GM18498 (cell line): ENCODE data around the gene SCMH1.
"Not testable (repeated sequence)": the region's sequence is repeated elsewhere in the genome, so short reads cannot be mapped to it uniquely, and the experiment has no call there.

Source experiments
- ATAC-seq: cut with Tn5 transposase; IDR thresholded peaks from one replicate; pipeline ENCODE4 v1.9.1; 2021; ENCODE audit warnings: mild to moderate bottlenecking, moderate library complexity; ENCODE audit not compliant: unreplicated experiment

SCMH1 gene

DNA sequence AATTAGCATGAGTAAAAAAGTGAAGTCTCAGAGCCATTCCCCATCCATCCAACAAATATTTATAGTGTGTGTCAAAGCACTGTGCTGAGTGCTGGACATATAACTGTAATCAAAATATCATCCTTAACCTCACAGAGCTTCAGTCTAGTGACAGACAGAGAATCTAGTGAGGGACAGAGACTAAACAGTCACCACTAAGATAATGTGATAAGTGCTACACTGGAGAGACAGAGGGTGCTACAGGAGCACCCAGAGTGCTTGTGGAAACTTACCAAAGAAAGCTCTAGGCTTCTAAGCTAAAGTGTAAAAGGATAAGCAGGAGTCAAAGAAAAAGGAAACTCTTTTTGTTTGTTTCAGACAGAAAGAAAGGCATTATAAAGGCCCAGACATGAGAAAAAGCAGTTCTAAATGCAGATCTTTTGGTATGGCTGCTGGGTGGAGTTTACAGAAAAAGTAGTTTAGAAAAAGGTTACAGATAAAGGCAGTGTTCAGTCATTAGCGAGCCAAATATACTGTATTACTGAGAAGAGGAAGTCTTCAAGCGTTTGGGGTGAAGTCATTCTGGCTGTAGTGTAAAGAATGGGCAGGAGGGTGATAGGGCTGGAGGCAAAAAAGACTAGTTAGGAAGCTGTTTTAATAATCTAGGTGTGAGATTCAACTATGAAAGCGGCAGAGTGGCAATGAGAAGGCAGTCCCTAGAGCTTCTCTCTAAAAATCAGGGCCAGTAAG is 83.8 kb downstream of the SCMH1 start:
- ATAC-seq = no peak

DNA sequence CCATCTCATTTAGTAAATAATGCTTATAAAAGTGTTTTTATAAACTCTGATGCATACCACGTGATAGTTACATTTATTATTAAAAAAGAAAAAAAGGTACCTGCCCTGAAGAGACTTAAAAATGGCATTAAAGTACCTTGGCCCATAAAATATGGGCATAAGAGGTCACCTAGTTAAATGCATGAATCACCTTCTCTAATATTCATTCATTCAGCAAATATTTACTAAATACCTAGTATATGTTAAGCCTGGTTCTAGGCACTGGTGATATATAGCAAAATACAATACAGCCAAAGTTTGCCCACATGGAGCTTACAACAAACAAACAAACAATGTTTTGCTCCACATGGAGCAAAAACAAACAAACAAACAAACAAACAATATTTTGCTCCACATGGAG is 87.0 kb downstream of the SCMH1 start:
- no peak for ATAC-seq

DNA sequence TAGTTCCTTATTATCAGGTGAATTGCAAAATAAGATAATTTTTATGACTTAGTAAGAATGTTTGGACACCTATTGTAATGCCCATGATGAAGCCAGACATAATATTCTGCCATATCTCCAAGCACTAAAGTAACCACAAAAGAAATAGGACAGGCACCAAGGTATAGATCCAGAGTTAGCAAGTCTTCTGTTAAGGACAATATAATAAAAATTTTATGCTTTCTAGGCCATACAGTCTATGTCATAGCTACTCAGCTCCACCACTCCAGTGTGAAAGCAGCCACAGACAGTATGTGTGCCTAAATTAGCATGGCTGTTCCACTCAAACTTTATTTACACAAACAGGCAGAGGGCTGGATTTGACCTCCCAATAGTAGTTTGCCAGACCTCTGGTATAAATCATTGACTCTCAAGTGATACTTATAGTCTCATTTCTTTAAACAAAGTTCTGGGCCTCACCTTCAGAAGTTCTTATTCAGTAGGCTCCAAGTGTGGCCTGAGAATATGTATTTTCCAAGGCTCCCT is 88.3 kb downstream of the SCMH1 start:
- no peak for ATAC-seq

DNA sequence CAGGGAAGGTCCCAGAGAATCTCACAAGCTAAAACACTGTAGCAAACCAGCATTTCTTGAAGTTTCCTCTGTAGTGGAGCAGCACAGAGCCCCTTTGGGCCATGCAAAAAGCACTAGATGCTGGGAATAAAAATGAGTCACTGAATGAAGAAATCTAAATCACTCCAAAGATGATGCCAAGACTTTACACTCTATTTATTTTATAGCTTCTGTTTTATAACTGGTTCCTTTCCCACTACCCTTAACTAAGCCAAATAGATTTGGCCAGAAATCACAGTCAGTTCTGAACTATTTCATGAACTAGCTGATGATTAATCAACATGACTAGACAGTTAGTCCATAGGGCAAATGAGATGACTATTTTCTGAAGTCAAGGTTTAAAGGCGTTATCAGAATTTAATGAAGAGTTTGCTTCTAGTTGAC is 89.5 kb downstream of the SCMH1 start:
- no peak for ATAC-seq

DNA sequence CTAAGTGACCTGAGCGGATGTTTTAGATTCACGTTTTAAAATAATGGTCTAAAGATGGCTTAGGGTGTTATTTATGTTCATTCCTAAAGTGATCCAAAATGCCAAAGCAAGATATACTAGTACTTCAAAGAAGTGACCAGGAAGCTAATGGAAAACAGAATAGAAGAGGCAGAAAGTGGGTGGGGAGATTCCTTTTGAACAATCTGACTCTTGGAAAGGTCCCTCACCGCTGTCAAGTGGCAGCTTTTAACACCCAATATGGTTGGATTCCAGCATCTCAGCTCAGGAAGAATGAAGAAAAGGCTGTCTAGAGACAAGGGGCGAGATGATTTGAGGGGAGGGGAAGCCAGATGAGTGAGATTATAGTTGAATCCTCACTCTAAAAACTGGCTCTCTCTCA is 90.3 kb downstream of the SCMH1 start:
- no peak for ATAC-seq

DNA sequence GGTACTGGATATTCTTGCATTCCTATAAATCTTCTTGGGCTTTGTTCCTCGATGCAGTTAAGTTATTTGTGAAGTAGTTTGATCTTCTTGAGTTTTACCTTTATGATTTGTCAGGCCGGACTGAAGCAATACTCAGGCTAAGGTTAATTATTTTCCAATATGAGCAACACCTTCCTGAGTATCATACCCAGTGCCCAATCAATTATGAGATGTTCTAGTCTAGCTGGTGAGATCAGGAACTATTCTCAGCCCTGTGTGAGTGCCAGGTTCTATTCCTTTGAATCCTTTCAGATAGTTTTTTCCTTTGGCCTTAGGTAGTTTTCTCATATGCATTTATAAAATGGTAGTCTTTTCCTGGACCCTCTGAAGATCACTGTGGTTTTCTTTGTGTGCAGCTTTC is 92.5 kb downstream of the SCMH1 start:
- ATAC-seq = no peak

DNA sequence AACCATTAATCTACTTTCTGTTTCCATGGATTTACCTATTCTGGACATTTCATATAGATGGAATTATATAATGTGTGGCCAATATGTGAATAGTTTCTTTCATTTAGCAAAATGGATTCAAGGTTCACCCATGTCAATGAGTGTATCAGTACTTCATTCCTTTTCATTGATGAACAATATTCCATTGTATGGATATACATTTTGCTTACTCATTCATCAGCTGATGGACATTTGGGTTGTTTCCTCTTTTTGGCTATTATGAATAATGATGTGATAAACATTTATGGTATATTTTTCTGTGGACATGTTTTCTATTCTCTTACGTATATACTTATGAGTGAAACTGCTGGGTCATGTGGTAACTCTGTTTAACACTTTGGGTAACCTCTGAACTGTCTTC is 97.8 kb downstream of the SCMH1 start:
- no peak for ATAC-seq

DNA sequence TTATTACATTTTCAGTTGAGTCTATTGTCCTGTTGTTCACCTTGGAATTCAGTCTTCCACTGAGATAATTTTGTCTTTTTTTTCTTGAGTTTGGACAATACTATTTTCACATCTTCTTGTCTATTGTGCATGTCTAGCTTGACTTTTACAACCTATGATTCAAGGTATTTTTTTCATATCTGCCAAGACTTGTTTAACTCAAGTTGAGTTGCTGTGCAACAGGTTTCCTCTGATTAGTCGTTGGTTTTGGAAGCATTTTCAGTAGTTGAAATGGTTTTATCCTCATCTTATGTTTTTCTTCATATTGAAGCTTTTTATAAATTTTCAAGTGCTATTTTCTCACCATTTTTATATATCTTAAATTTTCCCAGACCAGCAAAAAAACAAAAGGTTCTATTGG is 103.6 kb downstream of the SCMH1 start:
- no peak for ATAC-seq

DNA sequence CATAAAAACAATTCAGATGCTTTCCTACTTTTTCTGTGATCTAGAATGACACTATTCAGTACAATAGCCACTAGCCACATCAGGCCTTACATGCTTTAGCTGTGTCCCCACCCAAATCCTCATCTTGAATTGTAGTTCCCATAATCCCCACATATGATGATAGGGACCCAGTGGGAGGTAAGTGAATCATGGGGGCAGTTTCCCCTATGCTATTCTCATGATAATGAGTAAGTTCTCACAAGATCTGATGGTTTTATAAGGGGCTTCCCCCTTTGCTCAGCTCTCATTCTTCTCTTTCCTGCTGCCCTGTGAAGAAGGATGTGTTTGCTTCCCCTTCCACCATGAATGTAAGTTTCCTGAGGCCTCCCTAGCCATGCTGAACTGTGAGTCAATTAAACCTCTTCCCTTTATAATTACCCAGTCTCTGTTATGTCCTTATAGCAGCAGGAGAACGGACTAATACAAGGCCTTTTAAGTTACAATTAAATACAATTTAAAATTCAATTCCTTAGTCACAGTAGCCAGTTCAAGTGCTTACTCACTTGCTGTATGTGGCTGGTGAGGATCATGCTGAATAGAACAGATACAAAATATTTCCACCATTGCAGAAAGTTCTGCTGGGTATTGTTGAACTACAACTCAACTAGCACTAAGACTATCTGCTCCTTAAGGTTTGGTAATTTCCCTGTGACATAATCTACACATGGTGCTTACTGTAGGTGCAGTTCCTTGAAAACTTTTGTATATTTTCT is 106.7 kb downstream of the SCMH1 start:
- ATAC-seq = no peak

DNA sequence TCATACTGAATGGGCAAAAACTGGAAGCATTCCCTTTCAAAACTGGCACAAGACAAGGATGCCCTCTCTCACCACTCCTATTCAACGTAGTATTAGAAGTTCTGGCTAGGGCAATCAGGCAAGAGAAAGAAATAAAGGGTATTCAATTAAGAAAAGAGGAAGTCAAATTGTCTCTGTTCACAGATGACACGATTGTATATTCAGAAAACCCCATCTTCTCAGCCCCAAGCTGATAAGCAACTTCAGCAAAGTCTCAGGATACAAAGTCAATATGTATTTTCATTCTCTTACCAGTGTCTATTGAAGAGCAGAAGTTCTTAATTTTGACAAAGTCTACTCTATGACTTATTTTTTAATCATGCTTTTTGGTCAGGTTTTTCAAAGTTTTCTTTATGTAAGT is 107.8 kb downstream of the SCMH1 start:
- not testable (repeated sequence) for ATAC-seq

DNA sequence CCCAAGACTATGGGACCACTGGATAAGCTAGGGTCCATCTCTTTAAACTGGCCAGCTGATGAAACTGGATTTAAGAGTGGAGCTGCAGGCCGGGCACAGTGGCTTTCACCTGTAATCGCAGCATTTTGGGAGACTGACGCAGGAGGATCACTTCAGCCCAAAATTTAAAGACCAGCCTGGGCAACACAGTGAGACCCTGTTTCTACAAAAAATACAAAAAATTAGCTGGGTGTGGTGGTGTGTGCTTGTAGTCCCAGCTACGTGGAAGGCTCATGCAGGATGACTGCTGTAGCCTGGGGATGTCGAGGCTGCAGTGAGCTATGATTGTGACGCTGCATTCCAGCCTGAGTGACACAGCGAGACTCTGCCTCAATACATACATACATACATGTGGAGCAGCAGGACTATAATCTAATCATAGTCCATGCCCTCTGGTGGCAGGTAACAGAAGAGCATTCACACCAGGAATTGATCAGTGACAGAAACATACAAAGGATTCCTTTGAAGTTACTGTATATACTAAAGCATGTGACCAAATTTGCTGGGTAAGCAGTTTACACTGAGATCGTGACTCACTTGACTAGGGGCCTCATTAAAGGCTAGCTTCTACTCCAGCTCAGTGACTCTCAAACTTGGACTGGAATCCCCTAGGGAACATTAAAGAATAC is 119.1 kb downstream of the SCMH1 start:
- ATAC-seq = no peak

DNA sequence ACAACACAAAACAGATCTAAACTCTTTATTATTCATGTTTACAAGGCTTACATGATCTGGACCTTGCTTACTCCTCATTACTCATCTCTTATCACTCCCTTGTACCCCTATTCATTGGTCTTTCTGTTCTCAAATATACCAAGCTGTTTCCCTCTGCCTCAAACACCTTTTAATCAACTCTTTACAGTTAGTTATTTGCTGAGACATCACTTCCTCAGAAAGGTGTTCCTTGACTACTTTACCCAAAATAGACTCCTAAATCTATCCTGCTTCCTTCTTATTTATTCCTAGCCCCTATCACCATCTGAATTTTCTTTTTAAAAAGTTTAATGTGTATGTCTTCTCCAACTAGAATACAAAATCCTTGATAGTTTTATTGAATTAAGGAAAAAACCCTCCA is 120.0 kb downstream of the SCMH1 start:
- ATAC-seq = no peak

DNA sequence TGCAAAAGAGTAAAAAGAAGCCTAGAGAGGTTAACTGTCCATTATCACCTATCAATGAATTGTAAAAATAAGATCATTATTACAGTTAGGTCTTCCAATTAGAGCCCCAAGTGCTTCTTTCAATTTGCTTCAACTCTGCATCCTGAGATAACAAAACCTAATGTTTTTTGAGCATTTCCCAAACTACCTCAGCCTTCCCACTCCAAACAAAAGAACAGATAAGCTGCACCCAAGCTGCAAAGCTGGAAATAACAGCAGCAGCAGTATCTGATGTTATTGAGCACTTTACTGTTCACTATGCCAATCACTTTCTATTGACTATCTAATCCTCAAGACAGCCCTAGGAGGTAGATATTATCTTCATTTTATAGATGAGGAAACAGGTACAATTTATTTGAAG is 123.5 kb downstream of the SCMH1 start:
- ATAC-seq = no peak

DNA sequence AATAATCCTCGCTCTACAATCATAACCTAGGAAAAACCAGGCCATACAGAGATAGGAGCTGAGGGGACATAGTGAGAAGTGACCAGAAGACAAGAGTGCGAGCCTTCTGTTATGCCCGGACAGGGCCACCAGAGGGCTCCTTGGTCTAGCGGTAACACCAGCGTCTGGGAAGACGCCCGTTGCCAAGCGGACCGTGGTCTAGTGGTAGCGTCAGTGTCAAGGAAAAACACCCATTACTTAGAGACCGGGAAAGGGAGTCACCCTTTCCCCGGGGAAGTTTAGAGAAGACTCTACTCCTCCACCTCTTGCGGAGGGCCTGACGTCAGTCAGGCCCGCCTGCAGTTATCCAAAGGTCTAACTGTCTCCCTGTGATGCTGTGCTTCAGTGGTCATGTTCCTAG is 124.9 kb downstream of the SCMH1 start:
- not testable (repeated sequence) for ATAC-seq

DNA sequence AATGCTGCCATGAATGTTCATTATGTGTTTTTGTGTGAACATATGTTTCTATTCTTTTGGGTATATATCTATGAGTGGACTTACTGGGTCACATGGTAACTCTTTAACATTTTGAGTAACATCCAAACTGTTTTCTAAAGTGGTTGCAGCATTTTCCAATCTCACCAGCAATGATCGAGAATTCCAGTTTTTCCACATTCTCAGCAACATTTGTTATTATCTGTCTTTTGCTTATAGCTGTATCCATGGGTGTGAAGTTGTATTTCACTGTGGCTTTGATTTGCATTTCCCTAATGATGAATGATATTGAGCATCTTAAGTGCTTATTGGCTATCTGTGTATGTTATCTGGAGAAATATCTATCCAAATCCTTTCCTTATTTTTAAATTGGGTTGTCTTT is 131.4 kb downstream of the SCMH1 start:
- ATAC-seq = no peak

DNA sequence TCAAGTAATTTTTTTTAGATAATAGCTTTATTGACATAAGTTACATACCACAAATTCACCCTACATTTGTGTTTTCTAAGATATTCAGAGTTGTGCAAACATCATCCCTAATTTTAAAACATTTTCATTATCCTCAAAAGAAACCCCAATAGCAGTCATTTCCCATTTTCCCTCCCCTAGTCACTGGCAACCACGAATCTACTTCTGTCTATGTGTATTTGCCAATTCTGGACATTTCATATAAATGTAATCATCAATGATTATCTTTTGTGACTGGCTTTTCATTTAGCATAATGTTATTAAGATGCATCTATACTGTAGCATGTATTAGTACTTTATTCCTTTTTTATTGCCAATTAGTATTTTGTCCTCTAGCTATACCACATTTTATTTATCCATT is 131.8 kb downstream of the SCMH1 start:
- no peak for ATAC-seq

DNA sequence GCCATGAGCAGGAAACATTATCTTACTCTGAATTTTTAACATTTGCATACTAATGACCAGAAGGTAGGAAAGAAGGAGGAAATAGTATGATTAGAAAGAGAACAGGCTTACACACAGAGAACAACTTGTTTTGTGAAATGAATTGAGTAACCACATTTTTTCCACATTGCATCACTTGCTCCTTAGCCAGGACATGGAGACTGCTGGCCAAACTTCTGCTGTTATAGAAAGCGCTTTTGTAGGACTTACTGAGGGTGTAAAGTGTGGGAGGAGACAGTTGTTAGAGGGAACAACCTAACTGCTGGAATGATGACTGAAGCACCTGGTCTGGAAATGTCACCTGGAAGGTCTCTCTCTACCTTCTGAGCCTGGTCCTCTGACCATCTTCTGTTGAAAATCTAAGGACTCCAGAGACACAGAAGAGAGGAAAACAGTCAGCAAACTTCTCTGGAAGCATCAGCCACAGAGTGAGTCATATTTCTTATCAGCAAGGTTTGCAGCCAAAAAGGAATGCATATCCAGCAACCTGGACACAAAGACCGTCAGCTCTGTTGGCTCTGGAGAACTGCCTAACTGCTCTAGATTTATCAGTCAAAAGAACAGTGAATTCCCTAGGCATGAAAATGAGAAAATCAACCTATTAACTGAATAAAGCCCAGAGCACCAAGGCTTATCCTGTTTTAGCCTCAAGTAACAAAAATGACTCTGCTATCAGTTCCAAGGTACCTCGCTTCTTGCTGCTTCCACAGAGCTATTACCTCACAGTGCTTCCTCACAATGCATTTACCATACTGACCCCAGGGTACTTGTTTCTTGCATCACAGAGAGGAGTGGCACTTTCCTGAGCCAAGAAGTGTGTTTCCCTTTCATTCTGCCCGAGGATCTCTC is 132.6 kb downstream of the SCMH1 start:
- ATAC-seq = no peak

DNA sequence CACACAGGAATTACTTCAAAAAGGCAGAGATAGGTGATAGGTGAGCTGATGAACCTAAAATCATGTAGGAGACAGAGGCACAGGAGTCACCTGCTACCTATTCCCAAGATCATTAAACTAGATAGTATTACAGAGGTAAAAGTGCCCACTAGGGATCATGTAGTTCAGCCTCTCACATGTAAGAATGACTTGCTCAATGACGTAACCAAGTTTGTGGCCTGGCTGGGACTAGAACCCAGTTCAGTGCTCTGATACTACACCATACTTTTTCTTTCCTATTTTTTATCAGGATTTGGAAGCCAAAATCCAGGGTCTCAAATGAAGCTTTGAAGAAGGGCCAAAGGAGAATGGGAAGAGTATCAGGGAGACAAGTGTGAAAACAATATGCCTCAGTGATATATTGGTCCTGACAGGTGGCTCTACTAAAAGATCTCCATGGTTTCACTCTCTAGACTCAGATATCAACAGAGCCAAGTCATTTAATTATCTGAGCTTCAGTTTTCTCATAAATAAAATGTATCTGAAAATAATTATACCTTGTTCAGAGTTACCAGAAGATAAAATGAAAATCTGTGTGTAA is 133.3 kb downstream of the SCMH1 start:
- ATAC-seq = no peak

DNA sequence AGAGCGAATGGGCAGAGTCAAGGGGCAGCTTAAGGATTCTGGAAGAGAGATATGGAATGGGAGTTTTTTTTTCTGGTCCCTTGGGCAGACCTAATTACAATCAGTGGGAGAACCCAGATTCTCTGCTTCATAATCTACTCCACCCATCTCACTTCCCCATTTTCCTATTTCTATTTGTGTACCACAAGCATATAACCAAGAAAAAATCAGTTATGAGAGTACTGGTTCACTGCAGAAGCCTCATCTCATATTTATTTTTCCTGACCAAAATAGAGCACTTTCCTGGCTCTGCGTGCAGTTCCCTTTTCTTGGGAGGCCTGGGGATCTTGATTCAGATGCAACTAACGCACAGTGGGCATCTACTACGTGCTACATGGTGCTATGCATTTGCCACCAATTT is 138.3 kb downstream of the SCMH1 start:
- ATAC-seq = no peak

DNA sequence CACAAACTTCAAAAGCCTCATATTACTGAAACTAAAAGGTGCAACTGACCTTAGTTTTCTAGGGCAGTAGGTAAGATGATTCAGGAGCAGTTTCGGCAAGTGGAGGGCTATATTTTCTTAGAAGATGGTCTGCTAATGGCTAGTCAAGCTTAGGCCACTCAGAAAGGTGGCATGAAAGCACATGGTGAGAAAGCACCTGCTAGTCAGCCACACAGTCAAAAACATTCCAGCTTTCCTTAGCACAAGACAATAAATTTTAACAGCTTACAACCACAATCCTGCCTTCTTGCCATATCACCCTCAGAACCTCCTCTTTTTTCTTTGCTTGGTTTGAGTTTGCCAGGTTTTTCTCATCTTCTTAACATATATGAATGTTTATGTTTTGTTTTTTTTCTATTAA is 139.5 kb downstream of the SCMH1 start:
- no peak for ATAC-seq
